HCT116 (cell line): ENCODE measurements around the gene SEC22C. TPM values are rescaled to one million over a fixed set of nuclear protein-coding genes. Genes with fewer than 3 reads are reported as not detected.

Source experiments
- ATAC-seq: fragments of 200-7000 bp; cut with Tn5 transposase; 2 replicates; pipeline ENCODE4 v1.9.1; 2020; ENCODE audit warnings: mild to moderate bottlenecking, moderate library complexity
- BruUV-seq: library from RNA; stranded (reverse); fragments of 400-500 nt; replicated peaks from 2 replicates; lab custom pipeline; 2021; lab: Mats Ljungman, UMichigan
- CTCF ChIA-PET: fragments of 300-600 bp; sonication (Branson Sonifier 250); formaldehyde crosslinking; loops from one replicate; lab custom pipeline; 2021; ENCODE audit warnings: antibody characterized with exemption; lab: Charles Lee
- POLR2A ChIA-PET: fragments of 300-600, 350-600 bp; sonication (Branson Sonifier 250); formaldehyde crosslinking; loops from one replicate; lab custom pipeline; 2021; ENCODE audit warnings: antibody characterized with exemption; lab: Charles Lee
- RAD21 ChIA-PET, 2 experiments: fragments of 300-600 bp; sonication (Branson Sonifier 250); formaldehyde crosslinking; loops; one replicate each; lab custom pipeline; 2023; ENCODE audit warnings: low total read pairs in 2 of 2; ENCODE audit not compliant: uncharacterized antibody in 2 of 2, unreplicated experiment in 2 of 2, low non-redundant PET in 1 of 2; lab: Charles Lee
- DNase-seq: peaks from one replicate; pipeline ENCODE4 v3.0.0-alpha.2; 2010; ENCODE audit warnings: low read depth, low spot score
- H2AFZ ChIP-seq: fragments of 200-600 bp; shearing (Covaris generic), sonication (generic); 2 replicates; pipeline ENCODE4 v1.6.1; 2017; ENCODE audit warnings: low read depth, mixed run types, mixed read lengths, antibody characterized with exemption, low read length; ENCODE audit not compliant: poor library complexity, severe bottlenecking
- H3K27ac ChIP-seq: 2 replicates; pipeline ENCODE4 v1.5.1; 2012; ENCODE audit warnings: low read depth, low read length
- H3K27me3 ChIP-seq: fragments of 200-600 bp; sonication (generic); 2 replicates; pipeline ENCODE4 v1.6.1; 2016; ENCODE audit warnings: mixed run types, low read length, mixed read lengths; ENCODE audit not compliant: insufficient read depth
- H3K36me3 ChIP-seq, 2 experiments: fragments of 200-500 bp in 1 of 2; fragments of 200-600 bp in 1 of 2; sonication (Bioruptor generic) in 1 of 2; sonication (generic) in 1 of 2; 2 replicates each; pipeline versions ENCODE4 v1.5.1 to v1.6.1; 2014 to 2016; ENCODE audit warnings: low read length in 2 of 2, inconsistent platforms in 1 of 2, mixed read lengths in 1 of 2, mixed run types in 1 of 2; ENCODE audit not compliant: insufficient read depth in 2 of 2, control insufficient read depth in 1 of 2
- H3K4me1 ChIP-seq, 2 experiments: fragments of 200-600 bp in 1 of 2; sonication (generic) in 1 of 2; 2 replicates each; pipeline versions ENCODE4 v1.5.1 to v1.6.1; 2012 to 2017; ENCODE audit warnings: low read length in 2 of 2, inconsistent platforms in 1 of 2, mild to moderate bottlenecking in 1 of 2, mixed read lengths in 1 of 2, mixed run types in 1 of 2, moderate library complexity in 1 of 2; ENCODE audit not compliant: insufficient read depth in 2 of 2, control insufficient read depth in 1 of 2
- H3K4me2 ChIP-seq: fragments of 200-600 bp; sonication (generic); 2 replicates; pipeline ENCODE4 v1.6.1; 2017; ENCODE audit warnings: mixed run types, low read length, mixed read lengths
- H3K4me3 ChIP-seq, 2 experiments: fragments of 200-600 bp in 1 of 2; sonication (generic) in 1 of 2; replicated peaks in 1 of 2; 2 replicates each; pipeline ENCODE4 v1.5.1; 2011 to 2016; ENCODE audit warnings: low read length in 2 of 2, control low read depth in 1 of 2, low read depth in 1 of 2, mild to moderate bottlenecking in 1 of 2, mixed read lengths in 1 of 2, mixed run types in 1 of 2
- H3K79me2 ChIP-seq: fragments of 200-600 bp; sonication (generic); 2 replicates; pipeline ENCODE4 v1.6.1; 2017; ENCODE audit warnings: mild to moderate bottlenecking, mixed run types, low read length, moderate library complexity, mixed read lengths; ENCODE audit not compliant: insufficient read depth
- H3K9ac ChIP-seq: fragments of 200-600 bp; sonication (generic); 2 replicates; pipeline ENCODE4 v1.6.1; 2016; ENCODE audit warnings: low read length, mixed read lengths
- H3K9me2 ChIP-seq: fragments of 200-600 bp; sonication (generic), shearing (Covaris generic); 2 replicates; pipeline ENCODE4 v1.6.1; 2017; ENCODE audit warnings: mixed run types, mild to moderate bottlenecking, moderate library complexity; ENCODE audit not compliant: insufficient read depth
- H3K9me3 ChIP-seq, 2 experiments: fragments of 200-500 bp in 1 of 2; fragments of 200-600 bp in 1 of 2; sonication (Bioruptor generic) in 1 of 2; sonication (generic) in 1 of 2; 2 replicates each; pipeline ENCODE4 v1.6.1; 2014 to 2017; ENCODE audit warnings: low read length in 2 of 2, mixed read lengths in 2 of 2, inconsistent platforms in 1 of 2, low read depth in 1 of 2, mild to moderate bottlenecking in 1 of 2, mixed run types in 1 of 2, moderate library complexity in 1 of 2; ENCODE audit not compliant: control insufficient read depth in 1 of 2, insufficient read depth in 1 of 2
- H4K20me1 ChIP-seq: fragments of 200-600 bp; sonication (generic), shearing (Covaris generic); 2 replicates; pipeline ENCODE4 v1.6.1; 2017; ENCODE audit warnings: mixed run types, mild to moderate bottlenecking, moderate library complexity; ENCODE audit not compliant: insufficient read depth
- ATF3 ChIP-seq: IDR thresholded peaks from 2 replicates; pipeline ENCODE4 v1.6.1; 2012
- CBX3 ChIP-seq: IDR thresholded peaks from 2 replicates; pipeline ENCODE4 v1.6.1; 2012; ENCODE audit warnings: low read depth
- CEBPB ChIP-seq: IDR thresholded peaks from 2 replicates; pipeline ENCODE4 v1.6.1; 2012; ENCODE audit warnings: low read depth
- EGR1 ChIP-seq: IDR thresholded peaks from 2 replicates; pipeline ENCODE4 v1.6.1; 2012; ENCODE audit warnings: low read depth
- ELF1 ChIP-seq: IDR thresholded peaks from 2 replicates; pipeline ENCODE4 v1.6.1; 2012; ENCODE audit warnings: low read depth, borderline replicate concordance
- EZH2 ChIP-seq: fragments of 200-600 bp; sonication (generic); IDR thresholded peaks from 2 replicates; pipeline ENCODE4 v1.6.1; 2017; ENCODE audit warnings: antibody characterized with exemption, mixed run types
- EZH2phosphoT487 ChIP-seq: fragments of 200-600 bp; IDR thresholded peaks from 2 replicates; pipeline ENCODE4 v1.6.1; 2018; ENCODE audit warnings: antibody characterized with exemption, borderline replicate concordance
- FOSL1 ChIP-seq: IDR thresholded peaks from 2 replicates; pipeline ENCODE4 v1.6.1; 2012; ENCODE audit warnings: low read depth
- JUND ChIP-seq: IDR thresholded peaks from 2 replicates; pipeline ENCODE4 v1.6.1; 2012
- MAX ChIP-seq: IDR thresholded peaks from 2 replicates; pipeline ENCODE4 v1.6.1; 2012
- POLR2AphosphoS5 ChIP-seq: IDR thresholded peaks from 2 replicates; pipeline ENCODE4 v1.6.1; 2011; ENCODE audit warnings: mild to moderate bottlenecking, low read depth, low read length, moderate library complexity
- RAD21 ChIP-seq: IDR thresholded peaks from 2 replicates; pipeline ENCODE4 v1.6.1; 2012; ENCODE audit warnings: low read depth, mild to moderate bottlenecking
- SIN3A ChIP-seq: IDR thresholded peaks from 2 replicates; pipeline ENCODE4 v1.6.1; 2012; ENCODE audit warnings: low read depth
- SP1 ChIP-seq: IDR thresholded peaks from 2 replicates; pipeline ENCODE4 v1.6.1; 2012; ENCODE audit warnings: low read depth
- SRF ChIP-seq: IDR thresholded peaks from 2 replicates; pipeline ENCODE4 v1.6.1; 2012; ENCODE audit warnings: low read depth
- TCF7L2 ChIP-seq: IDR thresholded peaks from 2 replicates; pipeline ENCODE4 v1.7.0; 2011; ENCODE audit warnings: borderline replicate concordance, inconsistent platforms; ENCODE audit not compliant: insufficient read depth, insufficient read length; ENCODE audit errors: extremely low read depth
- YY1 ChIP-seq: IDR thresholded peaks from 2 replicates; pipeline ENCODE4 v1.6.1; 2011; ENCODE audit warnings: low read length, low read depth, moderate library complexity, mild to moderate bottlenecking; ENCODE audit not compliant: insufficient replicate concordance; ENCODE audit errors: extremely low read depth
- ZFX ChIP-seq: fragments of 450-650 bp; IDR thresholded peaks from 2 replicates; pipeline ENCODE4 v1.6.1; 2017
- ZNF274 ChIP-seq: fragments of 200-500 bp; sonication (Bioruptor generic); IDR thresholded peaks from 2 replicates; pipeline ENCODE4 v1.6.1; 2014; ENCODE audit warnings: mild to moderate bottlenecking, low read depth, low read length, inconsistent platforms
- intact Hi-C: fragments of 100-400 bp; cut with micrococcal nuclease; formaldehyde crosslinking; loops from 2 replicates; pipeline ENCODE4 v1.10.0; 2022
- total RNA-seq: library from RNA; stranded (reverse); gene quantifications from one replicate; pipeline ENCODE4 v1.2.1, GENCODE V29; 2021; ENCODE audit not compliant: unreplicated experiment

The SEC22C gene
- total RNA-seq, 1 experiment from 2014 or later: 43.4 TPM

DNA sequence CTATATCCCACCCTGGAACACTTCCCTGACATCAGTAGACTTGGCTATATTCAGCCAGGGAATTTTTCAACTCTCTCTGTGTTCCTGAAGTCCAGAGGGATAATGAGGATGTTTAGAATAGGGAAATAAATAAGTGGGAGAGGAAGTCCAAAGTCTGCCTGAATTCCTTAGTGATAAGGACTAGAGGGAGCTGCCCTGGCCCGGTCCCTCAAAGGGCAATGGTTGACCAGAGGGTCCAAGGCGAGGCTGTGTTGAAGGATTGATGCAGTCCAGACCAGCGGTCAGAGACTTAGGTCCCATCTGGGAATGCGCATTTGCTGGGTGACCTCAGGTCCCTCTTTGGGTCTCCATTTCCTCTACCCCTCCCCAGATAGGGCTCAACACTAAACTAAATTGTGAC is 71.4 kb downstream of the SEC22C start:
- H3K79me2 ChIP-seq: no peaks in the 10 kb centered on the region
- TF ChIP-seq ZFX: no peak
- no peak for TF ChIP-seq CBX3
- TF ChIP-seq EGR1: no peak
- no peak for TF ChIP-seq POLR2AphosphoS5
- TF ChIP-seq ELF1: no peak
- TF ChIP-seq SP1: no peak
- TF ChIP-seq MAX: no peak
- TF ChIP-seq EZH2: no peak
- no peak for TF ChIP-seq YY1
- no peak for TF ChIP-seq RAD21
- TF ChIP-seq JUND: no peak
- no peak for TF ChIP-seq EZH2phosphoT487
- no peak for TF ChIP-seq SRF
- H3K27ac ChIP-seq: no peak overlapping the region
- no peaks in the 10 kb centered on the region for H3K36me3 ChIP-seq
- H3K4me1 ChIP-seq: peaks cover 13 to 22% of the 10 kb centered on the region in 2 experiments
- no peaks in the 10 kb centered on the region for H3K9me2 ChIP-seq
- H3K4me3 ChIP-seq: no peak overlapping the region
- BruUV-seq: no TSS peak
- H3K9me3 ChIP-seq: no peaks in the 10 kb centered on the region
- ATAC-seq (no peak), DNase-seq (no peak)
- H3K9ac ChIP-seq: no peak overlapping the region
- no peak overlapping the region for H3K4me2 ChIP-seq
- ChIA-PET POLR2A (no interaction called here), RAD21 (no interaction called here), CTCF (interaction anchor here (1.7 kb wide), 1 partner anchor 67 kb away, joined by 3 read pairs; no protein-coding TSS in a partner anchor)
- intact Hi-C loops: no loop called here
- no peak overlapping the region for H2AFZ ChIP-seq
- H3K27me3 ChIP-seq: no peaks in the 10 kb centered on the region
- no peaks in the 10 kb centered on the region for H4K20me1 ChIP-seq

- ChIA-PET CTCF (interaction anchor here (1.7 kb wide), 1 partner anchor 65 kb away, joined by 3 read pairs; no protein-coding TSS in a partner anchor), POLR2A (no interaction called here), RAD21 (no interaction called here)
- H3K27me3 ChIP-seq: no peaks in the 10 kb centered on the region
- intact Hi-C loops: no loop called here
- H3K9ac ChIP-seq: no peak overlapping the region
- ATAC-seq: no peak
- no peaks in the 10 kb centered on the region for H3K9me3 ChIP-seq
- H3K4me3 ChIP-seq: no peak overlapping the region
- H3K79me2 ChIP-seq: no peaks in the 10 kb centered on the region
- no peak overlapping the region for H2AFZ ChIP-seq
- H3K36me3 ChIP-seq: no peaks in the 10 kb centered on the region
- H3K4me1 ChIP-seq: peaks cover 13 to 22% of the 10 kb centered on the region in 2 experiments
- BruUV-seq: no TSS peak
- no peak overlapping the region for H3K27ac ChIP-seq
- DNase-seq: no peak
- H4K20me1 ChIP-seq: no peaks in the 10 kb centered on the region
- no peaks in the 10 kb centered on the region for H3K9me2 ChIP-seq
- H3K4me2 ChIP-seq: no peak overlapping the region
- TF ChIP-seq EGR1: no peak
- TF ChIP-seq SIN3A: no peak
- no peak for TF ChIP-seq ZNF274
- no peak for TF ChIP-seq RAD21
- no peak for TF ChIP-seq SRF
- no peak for TF ChIP-seq MAX
- no peak for TF ChIP-seq EZH2
- TF ChIP-seq ZFX: no peak
- no peak for TF ChIP-seq CBX3
- no peak for TF ChIP-seq FOSL1
- no peak for TF ChIP-seq ELF1
- TF ChIP-seq CEBPB: no peak
- TF ChIP-seq POLR2AphosphoS5: no peak
- no peak for TF ChIP-seq ATF3
- TF ChIP-seq TCF7L2: no peak
These were observed 72.7 kb downstream of the SEC22C start for GRCh38 chr3:42509111-42509510.
